ENCODE measurements around the gene PRKCB.

The PRKCB gene

DNA sequence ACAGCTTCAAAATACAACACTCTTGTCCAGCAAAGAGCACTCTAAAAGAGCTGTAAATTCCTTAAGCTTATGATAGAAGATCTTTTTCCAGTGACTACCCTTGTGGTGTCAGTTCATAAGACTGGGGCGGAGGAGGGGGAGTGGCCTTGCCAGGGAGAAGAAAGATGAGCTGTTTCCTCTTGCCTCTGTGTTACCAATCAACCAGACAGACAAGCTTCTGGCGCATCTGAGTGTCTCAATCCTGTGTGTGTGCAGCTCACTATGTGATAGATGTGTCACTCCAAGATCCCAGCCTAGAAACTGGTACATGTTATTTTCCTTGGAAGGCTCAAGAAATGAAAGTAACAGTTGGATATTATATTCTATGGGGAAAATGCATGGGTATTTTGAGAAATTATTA is 253.0 kb downstream of the PRKCB start:
- no peak overlapping the region for H3K9ac ChIP-seq
- no peaks in the 10 kb centered on the region for H3K4me1 ChIP-seq
- H3K9me3 ChIP-seq (ENCODE audit: control insufficient read depth, low read length) = no peaks in the 10 kb centered on the region
- no peak overlapping the region for H2AFZ ChIP-seq
- H3K4me2 ChIP-seq (ENCODE audit: low read length) = no peak overlapping the region
- TF ChIP-seq, protein P1, sequence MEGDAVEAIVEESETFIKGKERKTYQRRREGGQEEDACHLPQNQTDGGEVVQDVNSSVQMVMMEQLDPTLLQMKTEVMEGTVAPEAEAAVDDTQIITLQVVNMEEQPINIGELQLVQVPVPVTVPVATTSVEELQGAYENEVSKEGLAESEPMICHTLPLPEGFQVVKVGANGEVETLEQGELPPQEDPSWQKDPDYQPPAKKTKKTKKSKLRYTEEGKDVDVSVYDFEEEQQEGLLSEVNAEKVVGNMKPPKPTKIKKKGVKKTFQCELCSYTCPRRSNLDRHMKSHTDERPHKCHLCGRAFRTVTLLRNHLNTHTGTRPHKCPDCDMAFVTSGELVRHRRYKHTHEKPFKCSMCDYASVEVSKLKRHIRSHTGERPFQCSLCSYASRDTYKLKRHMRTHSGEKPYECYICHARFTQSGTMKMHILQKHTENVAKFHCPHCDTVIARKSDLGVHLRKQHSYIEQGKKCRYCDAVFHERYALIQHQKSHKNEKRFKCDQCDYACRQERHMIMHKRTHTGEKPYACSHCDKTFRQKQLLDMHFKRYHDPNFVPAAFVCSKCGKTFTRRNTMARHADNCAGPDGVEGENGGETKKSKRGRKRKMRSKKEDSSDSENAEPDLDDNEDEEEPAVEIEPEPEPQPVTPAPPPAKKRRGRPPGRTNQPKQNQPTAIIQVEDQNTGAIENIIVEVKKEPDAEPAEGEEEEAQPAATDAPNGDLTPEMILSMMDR (IDR thresholded peaks at IDR 0.05) = no peak
- H3K4me3 ChIP-seq (ENCODE audit: low read depth, low read length) = no peak overlapping the region
- no peaks in the 10 kb centered on the region for H3K36me3 ChIP-seq (ENCODE audit: control insufficient read depth, insufficient read depth, low read length)
- no peaks in the 10 kb centered on the region for H3K27me3 ChIP-seq (ENCODE audit: control insufficient read depth, insufficient read depth, low read length)
- no peak overlapping the region for H3K27ac ChIP-seq
- no peaks in the 10 kb centered on the region for H3K79me2 ChIP-seq

DNA sequence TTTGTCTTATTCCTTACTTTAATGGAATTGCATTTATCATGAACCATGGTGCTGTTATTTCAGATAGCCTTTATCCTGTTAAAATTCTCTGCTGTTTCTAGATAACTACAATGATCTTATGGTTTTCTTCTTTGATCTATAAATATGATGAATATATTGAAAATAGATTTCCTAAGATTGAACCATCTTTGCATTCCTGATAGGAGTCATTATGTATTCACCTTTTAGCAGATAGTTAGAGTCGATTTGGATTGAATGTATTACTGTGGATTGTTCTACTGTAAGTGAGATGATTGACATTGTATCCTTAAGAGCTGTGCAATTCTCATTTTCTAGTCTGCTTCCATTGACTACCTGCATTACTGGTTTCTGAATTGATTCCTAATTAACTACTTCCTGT is 255.3 kb downstream of the PRKCB start:
- TF ChIP-seq, protein P1 (IDR thresholded peaks at IDR 0.05) = no peak
- Histone ChIP-seq H3K27me3 (ENCODE audit: control insufficient read depth, insufficient read depth, low read length) (no peaks in the 10 kb centered on the region), H3K4me2 (ENCODE audit: low read length) (no peak overlapping the region), H3K27ac (no peak overlapping the region), H2AFZ (no peak overlapping the region), H3K36me3 (ENCODE audit: control insufficient read depth, insufficient read depth, low read length) (no peaks in the 10 kb centered on the region), H3K4me1 (no peaks in the 10 kb centered on the region), H3K4me3 (ENCODE audit: low read depth, low read length) (no peak overlapping the region), H3K9me3 (ENCODE audit: control insufficient read depth, low read length) (no peaks in the 10 kb centered on the region), H3K9ac (no peak overlapping the region), H3K79me2 (no peaks in the 10 kb centered on the region)

DNA sequence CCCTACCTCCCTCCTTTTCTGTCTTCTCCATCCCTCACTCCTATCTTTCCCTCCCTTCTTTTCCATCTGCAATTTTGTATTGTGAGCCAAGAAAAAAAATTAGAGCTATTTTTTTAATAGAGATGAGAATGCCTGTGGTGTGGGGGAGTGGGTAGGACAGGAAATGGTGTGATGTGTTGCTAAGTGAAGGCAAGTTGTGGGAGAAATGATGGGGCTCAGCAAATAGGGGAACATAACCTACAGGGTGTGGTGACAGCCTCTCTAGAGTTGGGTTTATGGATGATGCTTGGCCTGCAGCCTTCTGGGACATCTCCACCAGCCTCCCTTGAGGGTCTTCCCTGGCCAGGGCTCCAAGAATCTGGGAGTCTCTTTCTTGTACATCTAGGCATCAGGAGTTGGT is 257.3 kb downstream of the PRKCB start:
- Histone ChIP-seq H3K27me3 (ENCODE audit: control insufficient read depth, insufficient read depth, low read length) (no peaks in the 10 kb centered on the region), H3K9me3 (ENCODE audit: control insufficient read depth, low read length) (no peaks in the 10 kb centered on the region), H3K4me1 (no peaks in the 10 kb centered on the region), H3K79me2 (no peaks in the 10 kb centered on the region), H3K4me2 (ENCODE audit: low read length) (no peak overlapping the region), H3K4me3 (ENCODE audit: low read depth, low read length) (no peak overlapping the region), H3K27ac (no peak overlapping the region), H3K36me3 (ENCODE audit: control insufficient read depth, insufficient read depth, low read length) (no peaks in the 10 kb centered on the region), H3K9ac (no peak overlapping the region), H2AFZ (no peak overlapping the region)
- TF ChIP-seq, protein P1 (IDR thresholded peaks at IDR 0.05) = no peak

DNA sequence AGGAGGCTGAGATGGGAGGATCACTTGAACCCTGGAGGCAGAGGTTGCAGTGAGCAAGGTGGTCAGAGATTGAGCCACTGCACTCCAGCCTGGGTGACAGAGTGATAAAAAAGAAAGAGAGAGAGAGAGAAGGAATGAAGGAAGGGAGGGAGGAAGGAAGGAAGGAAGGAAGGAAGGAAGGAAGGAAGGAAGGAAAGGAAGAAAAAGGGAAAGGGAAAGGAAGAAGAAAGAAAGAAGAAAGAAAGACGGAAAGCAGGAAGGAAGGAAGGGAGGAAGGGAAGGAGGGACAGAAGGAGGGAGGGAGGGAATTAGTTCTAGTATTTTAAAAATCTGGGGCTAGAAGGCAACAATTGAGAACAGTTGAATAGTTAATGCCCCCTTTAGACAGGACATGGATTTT is 258.9 kb downstream of the PRKCB start:
- TF ChIP-seq, protein P1 (IDR thresholded peaks at IDR 0.05) = no peak
- Histone ChIP-seq H3K79me2 (no peaks in the 10 kb centered on the region), H3K4me1 (no peaks in the 10 kb centered on the region), H2AFZ (no peak overlapping the region), H3K36me3 (ENCODE audit: control insufficient read depth, insufficient read depth, low read length) (no peaks in the 10 kb centered on the region), H3K4me3 (ENCODE audit: low read depth, low read length) (no peak overlapping the region), H3K4me2 (ENCODE audit: low read length) (no peak overlapping the region), H3K27me3 (ENCODE audit: control insufficient read depth, insufficient read depth, low read length) (no peaks in the 10 kb centered on the region), H3K27ac (no peak overlapping the region), H3K9ac (no peak overlapping the region), H3K9me3 (ENCODE audit: control insufficient read depth, low read length) (no peaks in the 10 kb centered on the region)

DNA sequence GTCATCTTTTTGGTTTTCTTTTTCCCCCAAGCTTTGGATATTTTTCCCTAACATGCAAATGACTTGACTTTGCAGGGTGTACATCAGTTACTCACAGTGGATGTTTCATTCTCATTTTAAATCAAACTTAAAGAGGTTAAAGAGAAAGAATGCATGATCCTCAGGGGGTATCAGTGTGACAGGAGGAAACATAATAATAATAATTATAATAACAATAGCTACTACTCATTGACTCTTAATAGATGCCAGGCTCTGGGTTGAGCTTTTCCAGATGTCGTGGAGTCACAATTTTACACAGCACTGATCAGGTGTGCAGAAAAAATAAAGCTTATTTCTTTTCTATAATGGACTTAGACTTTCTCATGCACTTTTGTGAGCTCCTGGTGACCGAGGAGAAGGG is 263.1 kb downstream of the PRKCB start:
- Histone ChIP-seq H3K79me2 (no peaks in the 10 kb centered on the region), H2AFZ (no peak overlapping the region), H3K27ac (no peak overlapping the region), H3K4me3 (ENCODE audit: low read depth, low read length) (no peak overlapping the region), H3K27me3 (ENCODE audit: control insufficient read depth, insufficient read depth, low read length) (no peaks in the 10 kb centered on the region), H3K9me3 (ENCODE audit: control insufficient read depth, low read length) (no peaks in the 10 kb centered on the region), H3K36me3 (ENCODE audit: control insufficient read depth, insufficient read depth, low read length) (no peaks in the 10 kb centered on the region), H3K4me2 (ENCODE audit: low read length) (no peak overlapping the region), H3K9ac (no peak overlapping the region), H3K4me1 (no peaks in the 10 kb centered on the region)
- TF ChIP-seq, protein P1 (IDR thresholded peaks at IDR 0.05) = no peak

All from parathyroid adenoma (tissue), 2 donors.